ENCODE data around the gene SLC25A34.

Gene SLC25A34

GRCh38 chr1:15757016-15757543, 21.0 kb downstream of the SLC25A34 start:
- DNase-seq (ENCODE audit: extremely low read depth, low read depth), result no peak
- H3K4me3 ChIP-seq (replicated peaks; ENCODE audit: low read depth, low read length), result no peak overlapping the region
- no peak for TF ChIP-seq CTCF (IDR thresholded peaks at IDR 0.05; ENCODE audit: low read depth, low read length, missing control alignments)

GRCh38 chr1:15757575-15758342, 21.7 kb downstream of the SLC25A34 start:
- no peak for DNase-seq (ENCODE audit: extremely low read depth, low read depth)
- peak overlapping the region; percentile 61 for H3K4me3 ChIP-seq (replicated peaks; ENCODE audit: low read depth, low read length)
- TF ChIP-seq CTCF (IDR thresholded peaks at IDR 0.05; ENCODE audit: low read depth, low read length, missing control alignments), result no peak

GRCh38 chr1:15758343-15758931, 22.4 kb downstream of the SLC25A34 start, which contains the start of gene FBLIM1:
FBLIM1 (plus strand) TSS chr1:15758795; CDS start chr1:15764984, 6,189 bp downstream.
- no peak for TF ChIP-seq CTCF (IDR thresholded peaks at IDR 0.05; ENCODE audit: low read depth, low read length, missing control alignments)
- no peak for DNase-seq (ENCODE audit: extremely low read depth, low read depth)
- peak within 1 kb of the TSS; percentile 61 for H3K4me3 ChIP-seq (replicated peaks; ENCODE audit: low read depth, low read length)

- no peak for DNase-seq (ENCODE audit: extremely low read depth, low read depth)
- peak overlapping the region; percentile 61 for H3K4me3 ChIP-seq (replicated peaks; ENCODE audit: low read depth, low read length)
- no peak for TF ChIP-seq CTCF (IDR thresholded peaks at IDR 0.05; ENCODE audit: low read depth, low read length, missing control alignments)
Measured at GRCh38 chr1:15758953-15759661, 23.0 kb downstream of the SLC25A34 start.

GRCh38 chr1:15760520-15761211, 24.6 kb downstream of the SLC25A34 start:
- peak overlapping the region; percentile 35 for H3K4me3 ChIP-seq (replicated peaks; ENCODE audit: low read depth, low read length)
- peak; percentile 25 for DNase-seq (ENCODE audit: extremely low read depth, low read depth)
- no peak for TF ChIP-seq CTCF (IDR thresholded peaks at IDR 0.05; ENCODE audit: low read depth, low read length, missing control alignments)

All from HFF-Myc (cell line).